Measurements from ENCODE around the gene OXSR1.

- TF ChIP-seq CTCF (IDR thresholded peaks at IDR 0.05) = no peak
- no peak for TF ChIP-seq POLR2AphosphoS5 (IDR thresholded peaks at IDR 0.05)
- TF ChIP-seq POLR2A (IDR thresholded peaks at IDR 0.05) = no peak
- TF ChIP-seq EP300 (IDR thresholded peaks at IDR 0.05) = no peak
These were observed 6.3 kb downstream of the OXSR1 start for GRCh38 chr3:38171622-38172021.
